Gastroesophageal sphincter (tissue), 3 donors: ENCODE measurements around the gene KAT6B.

Experiments
- CTCF ChIP-seq, 4 experiments: fragments of 200-600 bp in 2 of 4; fragments of 450-650 bp in 2 of 4; sonication (generic) in 1 of 4; IDR thresholded peaks; one replicate each; pipeline ENCODE4 v1.5.1; 2017 to 2019; ENCODE audit warnings: antibody characterized with exemption in 4 of 4, mild to moderate bottlenecking in 2 of 4, moderate library complexity in 2 of 4
- POLR2A ChIP-seq, 2 donors: fragments of 450-650 bp; IDR thresholded peaks; one replicate each; pipeline ENCODE4 v1.6.1; 2017; ENCODE audit warnings: antibody characterized with exemption in 2 of 2, mild to moderate bottlenecking in 2 of 2, moderate library complexity in 1 of 2
- POLR2AphosphoS5 ChIP-seq: sonication (generic); formaldehyde crosslinking; IDR thresholded peaks from one replicate; pipeline ENCODE4 v1.6.1; 2017; ENCODE audit warnings: antibody characterized with exemption

DNA sequence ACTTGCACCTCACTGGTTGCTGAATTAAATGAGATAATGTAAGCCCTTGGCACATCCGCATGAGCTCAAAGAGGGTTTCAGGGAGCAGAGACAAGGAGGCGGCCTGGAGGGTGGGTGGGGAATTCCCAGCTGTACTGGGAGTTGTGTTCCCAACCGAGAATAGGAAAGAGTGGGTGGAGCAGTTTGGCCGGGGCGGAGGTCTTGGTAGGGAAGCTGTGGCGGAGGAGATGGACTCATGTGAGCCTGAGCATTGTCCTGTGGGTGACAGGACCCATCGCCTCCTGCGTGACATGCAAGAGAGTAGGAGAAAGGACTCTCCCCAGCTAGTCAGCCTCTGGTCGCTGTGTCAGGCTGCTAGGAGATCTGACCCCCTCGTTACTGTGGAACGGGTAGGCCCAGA is 244.1 kb downstream of the KAT6B start:
- TF ChIP-seq CTCF (IDR thresholded peaks at IDR 0.05): no peak
- TF ChIP-seq POLR2AphosphoS5: no peak
- no peak for TF ChIP-seq POLR2A (IDR thresholded peaks at IDR 0.05)
